IPS-18a (cell line): ENCODE results near the gene CFAP68.

Experiments
- H3K27ac ChIP-seq: one replicate; pipeline ENCODE4 v1.5.1; 2013; ENCODE audit warnings: low read length
- H3K27me3 ChIP-seq: one replicate; pipeline ENCODE4 v1.6.1; 2013; ENCODE audit warnings: mild to moderate bottlenecking, low read length; ENCODE audit not compliant: control insufficient read depth, insufficient read depth
- H3K36me3 ChIP-seq: one replicate; pipeline ENCODE4 v1.6.1; 2013; ENCODE audit warnings: low read depth, low read length; ENCODE audit not compliant: control insufficient read depth
- H3K4me1 ChIP-seq: one replicate; pipeline ENCODE4 v1.6.1; 2013; ENCODE audit warnings: low read depth, low read length; ENCODE audit not compliant: control insufficient read depth
- H3K4me3 ChIP-seq: one replicate; pipeline ENCODE4 v1.5.1; 2013; ENCODE audit warnings: low read length
- H3K9ac ChIP-seq: one replicate; pipeline ENCODE4 v1.6.1; 2013; ENCODE audit warnings: mild to moderate bottlenecking, low read length, moderate library complexity
- H3K9me3 ChIP-seq: one replicate; pipeline ENCODE4 v1.6.1; 2013; ENCODE audit warnings: low read depth, low read length; ENCODE audit not compliant: control insufficient read depth

Gene CFAP68

DNA sequence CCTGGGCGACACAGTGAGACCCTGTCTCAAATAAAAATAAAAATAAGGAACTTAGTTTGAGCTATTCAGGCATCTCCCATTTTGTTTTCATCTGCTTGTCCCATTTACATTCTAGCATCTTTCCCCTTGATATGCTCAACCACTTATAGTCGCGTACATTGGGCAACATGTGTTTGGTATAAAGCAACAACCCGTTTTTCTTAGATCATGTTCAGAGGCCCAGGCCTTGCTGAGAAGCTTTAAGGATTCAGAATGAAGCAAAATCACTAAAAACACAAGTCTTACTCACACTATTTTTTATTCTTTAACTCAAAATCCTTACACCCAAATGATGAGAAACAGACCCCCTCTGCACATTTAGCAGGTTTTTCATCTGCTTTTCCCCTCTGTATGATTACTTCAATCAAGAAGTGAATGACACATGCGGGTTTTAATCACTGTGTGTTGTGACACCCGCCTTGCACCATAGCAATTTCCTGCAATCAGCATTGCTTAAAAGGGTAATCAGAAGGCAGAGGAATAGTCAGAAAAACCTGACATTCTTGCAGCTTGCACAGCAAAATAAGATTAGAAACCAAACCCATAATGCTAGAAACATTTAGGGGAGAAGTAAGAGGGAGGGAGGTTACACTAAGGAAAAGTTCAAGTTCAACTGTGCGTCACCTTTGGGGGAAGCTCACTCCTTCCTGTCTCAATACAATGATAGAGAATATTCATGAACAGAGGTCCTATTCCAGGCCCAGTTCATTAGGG is 33.9 kb upstream of the CFAP68 start:
- Histone ChIP-seq H3K27me3 (no peaks in the 10 kb centered on the region), H3K36me3 (no peaks in the 10 kb centered on the region), H3K9me3 (no peaks in the 10 kb centered on the region), H3K9ac (no peak overlapping the region), H3K4me1 (peaks cover 8% of the 10 kb centered on the region), H3K4me3 (no peak overlapping the region), H3K27ac (no peak overlapping the region)

GRCh38 chr11:111846063-111846462 is 33.3 kb upstream of the CFAP68 start:
- H3K27ac ChIP-seq = no peak overlapping the region
- no peaks in the 10 kb centered on the region for H3K27me3 ChIP-seq
- H3K4me3 ChIP-seq = no peak overlapping the region
- H3K36me3 ChIP-seq = no peaks in the 10 kb centered on the region
- H3K9ac ChIP-seq = no peak overlapping the region
- H3K9me3 ChIP-seq = no peaks in the 10 kb centered on the region
- peaks cover 4% of the 10 kb centered on the region for H3K4me1 ChIP-seq

DNA sequence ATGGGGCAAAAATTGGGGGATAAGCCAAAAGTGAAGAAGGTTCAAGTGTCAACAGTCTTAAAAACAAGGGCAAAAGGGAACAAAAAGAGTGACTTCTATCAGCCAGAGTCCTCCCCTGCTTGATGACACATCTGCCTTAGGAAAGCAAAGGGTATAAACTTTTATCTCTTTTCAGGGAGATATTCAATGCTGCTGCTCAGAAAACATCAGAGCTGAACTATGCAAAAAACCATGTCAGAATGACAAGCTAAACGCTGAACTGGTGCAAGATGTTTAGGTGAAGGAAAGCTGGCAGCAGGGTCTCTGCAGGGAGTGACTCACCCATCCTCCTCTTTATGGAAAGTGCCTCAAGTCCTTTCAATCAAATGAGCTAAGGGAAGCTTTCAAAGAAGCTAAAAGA is 32.7 kb upstream of the CFAP68 start:
- Histone ChIP-seq H3K9me3 (no peaks in the 10 kb centered on the region), H3K9ac (no peak overlapping the region), H3K36me3 (no peaks in the 10 kb centered on the region), H3K4me1 (no peaks in the 10 kb centered on the region), H3K27me3 (no peaks in the 10 kb centered on the region), H3K4me3 (no peak overlapping the region), H3K27ac (no peak overlapping the region)

DNA sequence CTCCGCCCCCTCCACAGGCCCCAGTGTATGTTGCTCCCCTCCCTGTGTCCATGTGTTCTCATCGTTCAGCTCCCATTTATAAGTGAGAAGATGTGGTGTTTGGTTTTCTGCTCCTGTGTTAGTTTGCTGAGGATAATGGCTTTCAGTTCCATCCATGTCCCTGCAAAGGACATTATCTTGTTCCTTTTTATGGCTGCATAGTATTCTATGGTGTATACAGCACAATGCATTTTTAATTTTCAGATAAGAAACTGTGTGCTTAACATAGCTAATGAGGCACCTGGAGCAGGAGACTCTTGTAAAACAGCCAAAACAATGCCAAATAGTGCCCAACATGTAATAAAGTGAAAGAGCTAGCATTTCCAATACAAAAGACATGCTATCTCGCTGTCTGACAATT is 29.7 kb upstream of the CFAP68 start:
- Histone ChIP-seq H3K36me3 (peaks cover 6% of the 10 kb centered on the region), H3K27ac (no peak overlapping the region), H3K9ac (no peak overlapping the region), H3K4me3 (no peak overlapping the region), H3K4me1 (no peaks in the 10 kb centered on the region), H3K9me3 (no peaks in the 10 kb centered on the region), H3K27me3 (no peaks in the 10 kb centered on the region)

GRCh38 chr11:111851067-111851466 is 28.3 kb upstream of the CFAP68 start:
- Histone ChIP-seq H3K9ac (no peak overlapping the region), H3K36me3 (peaks cover 6% of the 10 kb centered on the region), H3K9me3 (no peaks in the 10 kb centered on the region), H3K4me1 (no peaks in the 10 kb centered on the region), H3K27me3 (no peaks in the 10 kb centered on the region), H3K27ac (no peak overlapping the region), H3K4me3 (no peak overlapping the region)

DNA sequence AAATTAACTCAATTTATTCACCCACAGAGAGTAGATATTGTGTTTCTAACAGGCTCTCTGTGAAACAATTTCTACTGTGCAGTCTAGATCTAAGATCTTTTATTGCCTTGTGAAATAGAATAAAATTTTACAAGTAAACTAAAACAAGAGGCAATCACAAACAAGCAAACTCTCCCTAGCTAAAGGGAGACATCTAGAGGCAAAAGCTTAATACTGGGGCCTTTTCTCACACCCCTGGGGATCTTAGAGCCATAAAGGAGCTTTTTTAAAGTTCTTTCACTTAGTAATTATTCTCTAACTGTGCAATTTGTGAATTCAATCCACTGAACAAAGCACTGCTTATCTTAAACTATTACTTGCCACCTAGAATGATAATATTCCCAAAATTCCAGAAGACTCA is 27.7 kb upstream of the CFAP68 start:
- Histone ChIP-seq H3K36me3 (peaks cover 6% of the 10 kb centered on the region), H3K9ac (no peak overlapping the region), H3K4me3 (no peak overlapping the region), H3K27me3 (no peaks in the 10 kb centered on the region), H3K9me3 (no peaks in the 10 kb centered on the region), H3K27ac (no peak overlapping the region), H3K4me1 (no peaks in the 10 kb centered on the region)

GRCh38 chr11:111852103-111852502 is 27.2 kb upstream of the CFAP68 start:
- H3K27ac ChIP-seq = no peak overlapping the region
- no peaks in the 10 kb centered on the region for H3K27me3 ChIP-seq
- no peak overlapping the region for H3K4me3 ChIP-seq
- H3K4me1 ChIP-seq = no peaks in the 10 kb centered on the region
- no peak overlapping the region for H3K9ac ChIP-seq
- peaks cover 6% of the 10 kb centered on the region for H3K36me3 ChIP-seq
- H3K9me3 ChIP-seq = no peaks in the 10 kb centered on the region

GRCh38 chr11:111855506-111855905 is 23.8 kb upstream of the CFAP68 start:
- Histone ChIP-seq H3K9me3 (no peaks in the 10 kb centered on the region), H3K4me1 (no peaks in the 10 kb centered on the region)

DNA sequence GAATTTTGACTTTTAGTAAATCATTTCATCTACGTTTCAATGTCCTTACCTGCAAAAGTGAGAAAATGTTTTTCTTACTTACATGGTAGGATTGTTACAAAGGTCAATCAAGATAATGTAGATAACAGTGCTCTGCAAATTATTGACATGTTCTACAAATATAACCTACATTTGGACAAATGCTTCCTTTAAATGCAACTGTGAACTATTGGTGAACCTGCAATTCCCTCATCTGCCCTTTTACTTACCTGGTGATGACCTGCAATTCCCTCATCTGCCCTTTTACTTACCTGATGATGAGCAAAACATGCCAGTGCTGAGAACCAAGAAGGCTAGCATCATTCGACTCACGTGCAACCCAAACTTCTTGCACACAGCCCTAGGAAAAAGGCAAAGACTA is 19.1 kb upstream of the CFAP68 start:
- H3K4me1 ChIP-seq = no peaks in the 10 kb centered on the region
- H3K36me3 ChIP-seq = peaks cover 13% of the 10 kb centered on the region
- H3K27ac ChIP-seq = no peak overlapping the region
- H3K27me3 ChIP-seq = no peaks in the 10 kb centered on the region
- H3K9me3 ChIP-seq = no peaks in the 10 kb centered on the region
- H3K9ac ChIP-seq = no peak overlapping the region
- H3K4me3 ChIP-seq = no peak overlapping the region

More at GRCh38 chr11:111855506-111855905, 23.8 kb upstream of the CFAP68 start:
- no peaks in the 10 kb centered on the region for H3K27me3 ChIP-seq
- H3K27ac ChIP-seq = no peak overlapping the region
- no peak overlapping the region for H3K4me3 ChIP-seq
- no peak overlapping the region for H3K9ac ChIP-seq
- H3K36me3 ChIP-seq = peaks cover 15% of the 10 kb centered on the region

DNA sequence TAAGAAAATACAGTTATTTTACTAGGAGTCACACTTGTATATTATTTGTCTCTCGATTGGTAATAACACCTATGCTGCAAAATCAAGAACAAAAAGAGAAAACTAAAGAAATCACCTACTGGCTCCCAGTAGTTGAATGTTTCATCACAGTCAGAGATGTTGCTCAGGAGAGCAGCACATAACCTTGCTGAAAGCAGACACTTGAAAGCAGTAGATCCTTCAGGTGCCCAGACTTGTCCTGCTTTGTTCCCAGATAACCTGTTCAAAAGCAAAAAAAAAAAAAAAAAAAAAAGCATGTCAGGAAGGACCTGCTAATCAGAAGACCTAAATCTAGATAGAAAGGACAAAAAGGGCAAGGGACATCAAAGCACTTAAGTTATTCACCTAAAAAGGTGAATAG is 9.2 kb upstream of the CFAP68 start:
- Histone ChIP-seq H3K36me3 (peaks cover 6% of the 10 kb centered on the region), H3K27ac (no peak overlapping the region), H3K9ac (no peak overlapping the region), H3K9me3 (no peaks in the 10 kb centered on the region), H3K4me1 (peaks cover 6% of the 10 kb centered on the region), H3K4me3 (peak overlapping the region; percentile 94), H3K27me3 (no peaks in the 10 kb centered on the region)

- no peaks in the 10 kb centered on the region for H3K27me3 ChIP-seq
- no peaks in the 10 kb centered on the region for H3K9me3 ChIP-seq
- H3K4me3 ChIP-seq = peak overlapping the region; percentile 94
- peaks cover 6% of the 10 kb centered on the region for H3K4me1 ChIP-seq
- peaks cover 6% of the 10 kb centered on the region for H3K36me3 ChIP-seq
- no peak overlapping the region for H3K27ac ChIP-seq
- H3K9ac ChIP-seq = peak overlapping the region; percentile 51
These were observed 8.8 kb upstream of the CFAP68 start for GRCh38 chr11:111870522-111870885.

- peaks cover 6% of the 10 kb centered on the region for H3K36me3 ChIP-seq
- H3K4me3 ChIP-seq = peak within 1 kb of the TSS; percentile 94
- H3K9me3 ChIP-seq = no peaks in the 10 kb centered on the region
- H3K4me1 ChIP-seq = peaks cover 6% of the 10 kb centered on the region
- peak within 1 kb of the TSS; percentile 51 for H3K9ac ChIP-seq
- no peaks in the 10 kb centered on the region for H3K27me3 ChIP-seq
- H3K27ac ChIP-seq = no peak within 1 kb of the TSS
These were observed 8.3 kb upstream of the CFAP68 start, which contains the start of gene ALG9 for GRCh38 chr11:111870886-111871692. Gene ALG9 (minus strand): TSS chr11:111871581. CDS start chr11:111871482, 99 bp downstream.
